A549 (cell line): ENCODE results near the gene RPN2. TPM values are rescaled to one million over a fixed set of nuclear protein-coding genes. Genes with fewer than 3 reads are reported as not detected.

Experiments
- ATAC-seq, 2 experiments: fragments of 200-7000 bp in 1 of 2; fragments of >200 bp in 1 of 2; cut with Nextera tagmentation in 1 of 2; cut with Tn5 transposase in 1 of 2; 3 replicates each; pipeline versions ENCODE4 v1.8.0 to v1.9.1; 2018 to 2020; ENCODE audit warnings: mild to moderate bottlenecking in 1 of 2, moderate library complexity in 1 of 2
- CTCF ChIA-PET: fragments of 300-600 bp; sonication (Branson Sonifier 250); formaldehyde crosslinking; extraction: SDS; loops from one replicate; lab custom pipeline; 2021; ENCODE audit warnings: antibody characterized with exemption, inconsistent platforms; lab: Yijun Ruan, JAX
- POLR2A ChIA-PET: fragments of 350-600 bp; formaldehyde crosslinking; extraction: SDS; loops from one replicate; lab custom pipeline; 2021; ENCODE audit warnings: antibody characterized with exemption, inconsistent platforms; lab: Yijun Ruan, JAX
- DNase-seq, 2 experiments: peaks; one replicate each; pipeline versions ENCODE4 v3.0.0 to v3.0.0-alpha.2; 2011 to 2016; ENCODE audit warnings: low read depth in 1 of 2, low spot score in 1 of 2
- FAIRE-seq: peaks from 2 replicates; lab custom pipeline; 2011; peaks lifted over from hg19 to GRCh38; lab: Jason Lieb, UNC
- H3K27ac ChIP-seq, 2 experiments: fragments of >200 bp; sonication (Bioruptor Twin); formaldehyde crosslinking; 3 replicates each; pipeline ENCODE4 v1.5.1; 2016 to 2017
- H3K4me1 ChIP-seq: fragments of >200 bp; sonication (Bioruptor Twin); formaldehyde crosslinking; 3 replicates; pipeline ENCODE4 v1.6.1; 2016
- H3K4me2 ChIP-seq: fragments of >200 bp; sonication (Bioruptor Twin); formaldehyde crosslinking; 3 replicates; pipeline ENCODE4 v1.6.1; 2016
- H3K4me3 ChIP-seq: fragments of >200 bp; sonication (Bioruptor Twin); formaldehyde crosslinking; 3 replicates; pipeline ENCODE4 v1.5.1; 2016
- H3K9me3 ChIP-seq: fragments of >200 bp; sonication (Bioruptor Twin); formaldehyde crosslinking; 3 replicates; pipeline ENCODE4 v1.6.1; 2016
- ATOH8 ChIP-seq: fragments of 250-450 bp; sonication (Bioruptor Pico); IDR thresholded peaks from 2 replicates; pipeline ENCODE4 v1.5.0; 2020; ENCODE audit warnings: low read depth, mild to moderate bottlenecking, moderate library complexity
- BCL3 ChIP-seq: fragments of >200 bp; sonication (Bioruptor Twin); formaldehyde crosslinking; IDR thresholded peaks from 3 replicates; pipeline ENCODE4 v1.6.1; 2016
- CBX8 ChIP-seq: fragments of 200-600 bp; sonication (generic); IDR thresholded peaks from 2 replicates; pipeline ENCODE4 v1.6.1; 2016
- CEBPB ChIP-seq, 2 experiments: fragments of >200 bp in 1 of 2; sonication (Bioruptor Twin) in 1 of 2; formaldehyde crosslinking in 1 of 2; IDR thresholded peaks; 2 replicates each; pipeline ENCODE4 v1.6.1; 2012 to 2016
- CHD2 ChIP-seq: fragments of 150-350 bp; IDR thresholded peaks from 2 replicates; pipeline ENCODE4 v1.6.1; 2014; ENCODE audit warnings: low read length; ENCODE audit not compliant: partially characterized antibody
- E2F6 ChIP-seq: IDR thresholded peaks from 2 replicates; pipeline ENCODE4 v1.6.1; 2012; ENCODE audit warnings: low read depth, borderline replicate concordance
- ELK1 ChIP-seq: fragments of 150-350 bp; IDR thresholded peaks from 2 replicates; pipeline ENCODE4 v1.6.1; 2014; ENCODE audit warnings: low read depth, mild to moderate bottlenecking, low read length
- FOXS1 ChIP-seq: fragments of 250-450 bp; sonication (Bioruptor Pico); IDR thresholded peaks from 2 replicates; pipeline ENCODE4 v1.5.0; 2020; ENCODE audit warnings: mild to moderate bottlenecking, moderate library complexity
- HDAC2 ChIP-seq: fragments of 200-600 bp; sonication (generic); IDR thresholded peaks from 2 replicates; pipeline ENCODE4 v1.6.1; 2016
- HEYL ChIP-seq: fragments of 250-450 bp; sonication (Bioruptor Pico); IDR thresholded peaks from 2 replicates; pipeline ENCODE4 v1.8.0; 2021; ENCODE audit warnings: mild to moderate bottlenecking, moderate library complexity
- HOXA7 ChIP-seq: fragments of 250-450 bp; sonication (Bioruptor Pico); IDR thresholded peaks from 2 replicates; pipeline ENCODE4 v1.5.0; 2020; ENCODE audit warnings: mild to moderate bottlenecking, moderate library complexity
- KDM5A ChIP-seq: fragments of 200-600 bp; sonication (generic); IDR thresholded peaks from 2 replicates; pipeline ENCODE4 v1.6.1; 2016; ENCODE audit warnings: antibody characterized with exemption, mild to moderate bottlenecking
- MAZ ChIP-seq: fragments of 150-350 bp; IDR thresholded peaks from 2 replicates; pipeline ENCODE4 v1.6.1; 2014; ENCODE audit warnings: antibody characterized with exemption, low read depth, low read length, borderline replicate concordance
- NFE2L2 ChIP-seq: fragments of 150-350 bp; conservative IDR thresholded peaks from 2 replicates; pipeline ENCODE4 v1.6.1; 2014; ENCODE audit warnings: low read length
- NPAS2 ChIP-seq: fragments of 250-450 bp; sonication (Bioruptor Pico); IDR thresholded peaks from 2 replicates; pipeline ENCODE4 v1.8.0; 2022; ENCODE audit warnings: mild to moderate bottlenecking, moderate library complexity, borderline replicate concordance
- PHF8 ChIP-seq: fragments of 200-600 bp; sonication (generic); IDR thresholded peaks from 2 replicates; pipeline ENCODE4 v1.6.1; 2016; ENCODE audit warnings: low read depth, mild to moderate bottlenecking, antibody characterized with exemption, moderate library complexity, borderline replicate concordance
- RAD21 ChIP-seq, 2 experiments: fragments of >200 bp in 1 of 2; sonication (Bioruptor Twin) in 1 of 2; formaldehyde crosslinking in 1 of 2; IDR thresholded peaks in 1 of 2; conservative IDR thresholded peaks in 1 of 2; 2 replicates in 1 of 2; 3 replicates in 1 of 2; pipeline ENCODE4 v1.6.1; 2012 to 2018; ENCODE audit warnings: inconsistent platforms in 1 of 2
- RARB ChIP-seq: fragments of 250-450 bp; sonication (Bioruptor Pico); IDR thresholded peaks from 2 replicates; pipeline ENCODE4 v1.8.0; 2021; ENCODE audit warnings: mild to moderate bottlenecking, moderate library complexity
- SREBF2 ChIP-seq: fragments of 450-650 bp; IDR thresholded peaks from 2 replicates; pipeline ENCODE4 v1.6.1; 2014; ENCODE audit warnings: mild to moderate bottlenecking, moderate library complexity
- USF2 ChIP-seq: fragments of 450-650 bp; IDR thresholded peaks from 2 replicates; pipeline ENCODE4 v1.6.1; 2014; ENCODE audit warnings: antibody characterized with exemption
- WGBS: methylation state at CpG from one replicate; pipeline ENCODE4 v1.1.6; 2017; ENCODE audit errors: missing lambda C conversion rate; 5-methylcytosine and 5-hydroxymethylcytosine counted together
- polyA plus RNA-seq, 4 experiments: library from polyadenylated mRNA; depleted of rRNA in 3 of 4; stranded (reverse); fragments of >200 nt; fragmentation: RNase III in 1 of 4; extraction: RNeasy Plus Mini Kit Qiagen cat#74134 plus additional on column Dnase treatment in 1 of 4; gene quantifications; 2 replicates in 3 of 4; 3 replicates in 1 of 4; pipeline ENCODE4 v1.2.3, GENCODE V29; 2011 to 2017

RPN2 gene
- polyA plus RNA-seq, 2 of the 4 experiments (the other 2 are of a cell fraction): 282 to 391 TPM

- POLR2A ChIA-PET: no interaction called here
- H3K9me3 ChIP-seq: no peaks in the 10 kb centered on the region
- no peak overlapping the region for H3K4me3 ChIP-seq
- CTCF ChIA-PET: no interaction called here
- ATAC-seq: no peak
- DNase-seq: no peak
- no peak overlapping the region for H3K27ac ChIP-seq
- no peak for TF ChIP-seq SREBF2
- TF ChIP-seq CEBPB (IDR thresholded peaks at IDR 0.05): no peak
- TF ChIP-seq NPAS2 (CRISPR knock-in tag): no peak
- TF ChIP-seq MAZ: no peak
- H3K4me1 ChIP-seq: no peaks in the 10 kb centered on the region
- H3K4me2 ChIP-seq: no peak overlapping the region
- FAIRE-seq: no peak
- WGBS: 94% methylated on average over 4 of the region's 4 CpGs
Measured at GRCh38 chr20:37218976-37219375, 39.8 kb downstream of the RPN2 start.

GRCh38 chr20:37219751-37220668 lies 40.9 kb downstream of the RPN2 start:
- no peak for ATAC-seq
- POLR2A ChIA-PET: no interaction called here
- no peak overlapping the region for H3K27ac ChIP-seq

GRCh38 chr20:37220731-37221130 lies 41.6 kb downstream of the RPN2 start:
- H3K4me2 ChIP-seq: no peak overlapping the region
- POLR2A ChIA-PET: no interaction called here
- no peak overlapping the region for H3K4me3 ChIP-seq
- TF ChIP-seq ELK1 (no peak), PHF8 (no peak), RAD21 (conservative IDR thresholded peaks at IDR 0.05 in 1 of 2, IDR thresholded peaks at IDR 0.05 in 1 of 2) (no peak), FOXS1 (no peak), E2F6 (no peak), BCL3 (no peak), USF2 (no peak), CHD2 (no peak), HEYL (CRISPR knock-in tag) (no peak), HOXA7 (CRISPR knock-in tag) (no peak), RARB (CRISPR knock-in tag) (no peak), CBX8 (no peak), NFE2L2 (no peak)
- CTCF ChIA-PET: interaction anchor here (0.6 to 1.0 kb wide), 5 partner anchors 16 to 298 kb away, joined by 3 to 4 read pairs (median 3); no protein-coding TSS in a partner anchor
- no peak overlapping the region for H3K27ac ChIP-seq
- DNase-seq (no peak), ATAC-seq (peak in 1 of 2 experiments; percentile 50; a peak in 2 of 6 replicates), FAIRE-seq (no peak)
- no peaks in the 10 kb centered on the region for H3K4me1 ChIP-seq
- no peaks in the 10 kb centered on the region for H3K9me3 ChIP-seq
- 73% methylated on average over 3 of the region's 3 CpGs for WGBS

More at GRCh38 chr20:37219751-37220668, 40.9 kb downstream of the RPN2 start:
- 88% methylated on average over 10 of the region's 10 CpGs for WGBS
- Histone ChIP-seq H3K9me3 (no peaks in the 10 kb centered on the region), H3K4me1 (no peaks in the 10 kb centered on the region), H3K4me2 (no peak overlapping the region), H3K4me3 (no peak overlapping the region)
- no peak for TF ChIP-seq KDM5A
- no peak for TF ChIP-seq ATOH8 (CRISPR knock-in tag)
- no peak for TF ChIP-seq HDAC2
- DNase-seq (no peak), FAIRE-seq (no peak)
- CTCF ChIA-PET: interaction anchor here (0.6 to 0.8 kb wide), 5 partner anchors 11 to 299 kb away, joined by 3 to 4 read pairs (median 3); no protein-coding TSS in a partner anchor
